Stimulated activated CD8-positive, alpha-beta memory T cell treated with anti-CD3 and anti-CD28 coated beads, Interleukin-15, amount 100 ng/mL, for 4 hours (primary cell): ENCODE measurements around the gene ABCB10.
A peak's percentile ranks its signal among the peaks of the same experiment; 100 is the strongest.
"Not testable (repeated sequence)": the region's sequence is repeated elsewhere in the genome, so short reads cannot be mapped to it uniquely, and the experiment has no call there.

ENCODE experiments used
- DNase-seq, 2 donors: peaks; one replicate each; pipeline ENCODE4 v3.0.0-alpha.2; 2020; ENCODE audit warnings: low read depth in 2 of 2

The ABCB10 gene

DNA sequence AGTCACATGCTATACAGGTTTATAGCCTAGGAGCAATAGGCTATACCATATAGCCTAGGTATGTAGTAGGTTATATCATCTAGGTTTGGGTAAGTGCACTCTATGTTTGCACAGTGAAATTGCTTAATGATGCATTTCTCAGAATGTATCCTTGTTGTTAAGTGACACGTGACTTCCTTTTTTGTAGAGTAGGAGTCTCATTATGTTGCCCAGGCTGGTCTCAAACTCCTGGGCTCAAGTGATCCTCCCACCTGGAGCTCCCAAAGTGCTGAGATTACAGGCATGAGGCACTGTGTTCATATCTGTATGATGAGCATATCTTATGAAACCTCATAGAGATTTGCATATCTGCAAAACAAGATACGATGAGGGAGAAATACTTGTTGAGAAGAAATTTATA is 13.8 kb upstream of the ABCB10 start:
- DNase-seq, result no peak

DNA sequence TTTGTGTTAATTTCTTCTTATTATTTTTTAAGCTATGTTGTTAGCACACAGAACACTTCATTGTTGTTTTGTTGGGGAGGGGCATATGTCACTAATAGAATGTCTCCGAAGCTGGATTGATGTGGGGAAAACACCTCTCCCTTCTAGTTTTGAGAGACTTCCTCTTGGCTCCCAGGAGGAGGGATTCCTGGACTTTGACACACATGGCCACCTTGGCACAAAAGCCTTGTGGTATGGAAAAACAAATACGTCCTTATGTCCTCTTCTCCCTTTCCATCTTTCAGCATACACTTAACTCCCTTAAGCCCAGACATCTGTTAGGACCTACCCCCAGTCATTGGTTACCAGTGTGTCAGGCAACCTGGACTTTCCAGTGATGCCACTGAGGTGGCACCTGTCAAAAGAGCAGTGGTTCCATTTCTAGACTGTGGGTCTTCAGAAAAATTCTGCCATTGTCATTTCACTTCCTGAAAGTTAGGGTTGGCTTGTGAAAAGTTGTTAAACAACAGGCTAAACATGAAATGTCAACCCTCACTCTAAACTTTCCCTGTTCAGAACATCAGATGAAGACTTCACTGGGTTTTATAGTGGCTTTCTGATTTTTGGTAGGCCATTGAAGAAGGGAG is 12.5 kb upstream of the ABCB10 start:
- no peak for DNase-seq

DNA sequence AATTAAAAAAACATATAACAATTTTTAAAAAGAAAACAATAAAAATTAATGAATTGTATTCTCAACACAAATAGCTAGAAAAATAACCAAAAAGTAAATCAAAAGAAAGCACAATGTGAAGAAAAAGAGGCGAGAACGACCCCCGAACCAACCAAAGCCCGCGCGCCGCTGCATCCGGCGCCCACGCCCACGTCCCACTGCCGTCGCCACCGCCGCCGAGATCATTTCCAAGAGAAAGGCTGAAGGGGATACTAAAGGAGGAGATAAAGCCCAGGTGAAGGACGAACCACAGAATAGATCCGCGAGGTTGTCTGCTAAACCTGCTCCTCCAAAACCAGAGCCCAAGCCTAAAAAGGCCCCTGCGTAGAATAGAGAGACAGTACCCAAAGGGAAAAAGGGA is 11.8 kb upstream of the ABCB10 start:
- no peak for DNase-seq

DNA sequence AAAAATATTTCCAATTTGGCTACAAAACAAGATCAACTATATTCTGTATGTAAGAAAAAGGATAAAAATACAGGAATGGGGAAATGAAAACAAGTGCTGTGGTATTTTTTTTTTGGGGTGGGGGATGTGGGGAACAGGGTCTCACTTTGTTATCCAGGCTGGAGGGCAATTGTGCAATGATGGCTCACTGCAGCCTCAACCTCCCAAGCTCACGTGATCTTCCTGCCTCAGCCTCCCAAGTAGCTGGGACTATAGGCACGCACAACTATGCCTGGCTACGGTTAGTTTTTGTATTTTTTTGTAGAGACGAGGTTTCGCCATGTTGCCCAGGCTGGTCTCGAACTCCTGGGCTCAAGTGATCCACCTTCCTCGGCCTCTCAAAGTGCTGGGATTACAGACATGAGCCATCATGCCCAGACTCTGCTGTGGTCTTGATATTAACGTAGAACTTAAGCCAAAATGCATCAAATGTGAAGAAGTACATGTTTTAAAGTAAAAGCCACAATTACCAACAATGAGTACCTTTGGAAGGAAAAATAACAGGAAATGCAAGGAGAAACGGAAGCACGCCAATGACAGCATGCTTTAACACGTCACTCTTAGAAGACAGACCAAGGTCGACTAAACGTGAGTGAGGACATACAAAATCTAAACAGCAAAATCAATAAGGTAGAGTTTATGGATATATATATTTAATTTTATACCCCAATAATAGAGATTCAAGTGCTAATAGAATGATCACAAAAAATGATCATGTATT is 8.8 kb upstream of the ABCB10 start:
- DNase-seq, result no peak

DNA sequence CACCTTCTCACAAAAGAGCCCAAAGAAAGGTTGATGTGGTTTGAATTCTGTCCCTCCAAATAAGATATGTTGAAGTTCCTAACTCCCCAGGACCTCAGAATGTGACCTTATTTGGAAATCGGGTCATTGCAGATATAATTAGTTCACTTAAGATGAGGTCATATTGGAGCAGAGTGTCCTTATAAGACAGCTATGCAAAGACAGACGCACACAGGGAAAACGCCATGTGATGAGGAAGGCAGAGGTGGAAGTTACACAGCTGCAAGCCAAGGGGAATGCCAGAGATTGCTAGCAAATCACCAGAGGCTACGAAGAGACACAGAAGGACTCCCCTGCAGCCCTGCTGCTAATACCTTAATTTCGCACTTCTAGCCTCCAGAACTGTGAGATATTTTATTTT is 5.2 kb upstream of the ABCB10 start:
- no peak for DNase-seq

DNA sequence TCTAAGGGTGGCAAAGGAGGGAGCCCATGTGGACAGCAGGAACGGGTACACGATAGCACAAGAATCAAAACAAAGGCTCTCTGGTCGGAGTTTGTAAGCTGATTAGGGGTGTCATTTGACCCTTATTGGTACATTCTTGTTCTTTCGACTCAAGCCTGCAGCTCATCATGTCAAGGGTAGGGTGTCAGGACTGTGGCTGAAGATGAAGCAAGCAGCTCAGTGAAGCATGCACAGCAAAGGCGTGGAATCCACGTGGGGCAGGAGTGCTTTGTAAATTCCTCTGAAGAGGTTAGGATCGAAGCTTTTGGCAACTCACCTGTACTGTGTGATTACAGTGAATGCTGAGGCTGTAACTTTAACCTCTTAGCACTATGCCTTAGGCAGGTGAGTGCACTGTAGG is 4.7 kb upstream of the ABCB10 start:
- DNase-seq, result no peak

DNA sequence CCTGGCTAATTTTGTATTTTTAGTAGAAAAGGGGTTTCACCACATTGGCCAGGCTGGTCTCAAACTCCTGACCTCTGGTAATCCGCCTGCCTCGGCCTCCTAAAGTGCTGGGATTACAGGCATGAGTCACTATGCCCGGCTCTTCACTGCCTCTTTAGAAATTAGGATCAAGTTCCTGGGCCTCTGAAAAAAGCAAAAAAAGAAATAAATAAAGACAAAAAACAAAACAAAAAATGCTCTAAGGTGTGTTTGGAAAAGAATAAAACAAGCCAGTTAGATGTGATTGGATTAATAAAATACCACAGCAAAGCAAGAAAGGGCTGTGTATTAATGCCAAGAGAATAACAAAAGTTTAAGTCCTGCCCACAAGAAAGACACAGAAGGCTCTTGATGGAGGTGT is 4.2 kb upstream of the ABCB10 start:
- DNase-seq, result no peak

DNA sequence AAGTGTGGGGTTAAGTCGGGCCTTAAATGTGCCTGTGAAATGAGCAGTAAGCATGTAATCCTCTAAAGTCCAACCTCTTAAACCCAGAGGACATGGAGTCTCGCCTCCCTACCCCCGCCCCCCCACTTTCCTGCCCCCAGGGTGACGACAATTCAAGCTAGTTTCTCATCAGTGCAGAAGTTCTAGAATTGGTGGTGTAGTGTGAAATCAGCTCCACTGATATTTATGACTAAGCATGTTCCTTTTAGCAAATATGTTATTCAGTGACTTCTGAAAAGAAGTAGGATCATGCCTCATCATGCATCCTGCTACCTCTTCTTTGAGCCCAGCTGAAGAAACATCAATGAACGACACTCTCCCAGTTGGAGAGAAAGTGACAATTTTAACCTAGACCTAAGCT is 2.6 kb upstream of the ABCB10 start:
- DNase-seq, result no peak

DNA sequence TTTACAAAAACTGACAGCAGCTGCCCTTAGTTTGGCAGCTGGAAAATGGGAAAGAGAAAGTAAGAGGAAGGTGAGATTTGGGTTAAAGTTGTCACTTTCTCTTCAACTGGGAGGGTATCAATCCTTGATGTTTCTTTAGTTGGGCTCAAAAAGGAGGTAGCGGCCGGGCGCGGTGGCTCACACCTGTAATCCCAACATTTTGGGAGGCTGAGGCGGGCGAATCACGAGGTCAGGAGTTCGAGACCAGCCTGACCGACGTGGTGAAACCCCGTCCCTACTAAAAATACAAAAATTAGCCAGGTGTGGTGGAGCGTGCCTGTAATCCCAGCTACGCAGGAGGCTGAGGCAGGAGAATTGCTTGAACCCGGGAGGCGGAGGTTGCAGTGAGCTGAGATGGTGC is 1.6 kb upstream of the ABCB10 start:
- not testable (repeated sequence) for DNase-seq

DNA sequence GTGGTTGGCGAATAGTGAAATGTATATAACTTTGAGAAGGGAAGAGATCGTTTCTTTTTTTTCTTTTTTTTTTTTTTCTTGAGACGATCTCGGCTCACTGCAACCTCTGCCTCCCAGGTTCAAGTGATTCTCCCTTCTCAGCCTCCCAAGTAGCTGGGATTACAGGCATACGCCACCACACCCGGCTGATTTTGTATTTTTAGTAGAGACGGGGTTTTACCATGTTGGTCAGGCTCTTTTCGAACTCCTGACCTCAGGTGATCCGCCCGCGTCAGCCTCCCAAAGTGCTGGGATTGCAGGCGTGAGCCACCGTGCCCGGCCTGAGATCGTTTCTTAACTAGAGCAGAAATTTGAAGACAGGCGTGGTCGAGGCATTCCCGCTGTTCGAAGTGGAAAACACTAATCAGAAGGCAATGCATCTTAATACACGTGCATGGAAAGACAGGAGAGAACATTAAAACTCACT is 862 bp upstream of the ABCB10 start:
- not testable (repeated sequence) for DNase-seq

DNA sequence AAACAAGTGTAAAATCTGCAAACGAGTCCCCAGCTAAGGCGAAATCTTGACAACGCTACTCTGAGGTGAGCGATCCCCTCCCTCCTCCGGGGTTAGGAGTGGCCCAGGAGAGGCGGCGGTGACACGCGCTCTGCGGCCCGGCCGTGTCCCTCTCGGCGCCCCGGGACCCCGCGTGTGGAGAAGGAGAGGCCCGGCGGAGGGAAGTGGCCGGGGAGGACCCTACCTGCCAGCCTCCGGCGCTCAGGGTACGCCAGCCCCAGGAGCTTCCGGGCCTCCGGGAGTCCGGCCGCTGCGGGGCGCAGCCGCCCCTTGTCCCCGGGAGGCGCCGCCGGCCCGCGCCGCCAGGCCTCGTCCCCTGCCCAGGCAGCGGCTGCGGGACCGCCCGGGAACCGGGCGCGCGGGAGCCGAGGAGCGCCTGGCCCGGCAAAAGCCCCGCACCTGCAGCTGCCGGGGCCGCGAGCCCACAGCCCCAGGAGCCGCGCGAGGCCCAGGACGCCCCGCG is 543 bp downstream of the ABCB10 start:
- DNase-seq, result peak in 1 of 2 donors; percentile 4

DNA sequence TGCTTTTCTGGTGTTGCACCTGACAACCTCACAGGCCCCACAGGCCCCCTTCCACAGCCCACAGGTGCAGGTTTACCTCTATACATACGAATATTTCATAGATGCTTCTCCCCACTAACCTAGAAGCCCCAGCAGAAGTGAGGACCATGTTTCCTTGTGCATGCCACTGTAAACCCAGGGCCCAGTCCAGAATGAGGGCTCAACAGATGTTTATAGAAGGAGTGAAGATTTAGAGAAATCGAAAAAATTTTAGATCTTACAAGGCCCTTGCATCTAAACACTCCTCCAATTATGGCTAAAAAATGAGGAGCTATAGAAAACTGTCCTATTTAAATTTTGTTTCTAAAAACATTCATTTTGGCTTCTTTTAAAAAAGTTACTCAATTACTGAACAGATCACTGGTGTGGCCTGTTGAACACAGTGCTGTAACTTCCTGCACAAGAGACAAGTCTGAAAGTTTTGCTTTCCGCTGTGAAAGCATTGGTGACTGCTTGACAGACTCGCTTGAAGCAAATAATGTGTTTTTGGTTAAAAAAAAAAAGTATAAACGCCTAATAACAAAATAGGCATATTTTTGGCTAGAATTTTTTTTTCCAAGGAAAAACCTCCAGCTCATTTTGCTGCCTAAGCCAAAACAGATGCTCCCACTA is 1.2 kb downstream of the ABCB10 start:
- DNase-seq, result no peak

DNA sequence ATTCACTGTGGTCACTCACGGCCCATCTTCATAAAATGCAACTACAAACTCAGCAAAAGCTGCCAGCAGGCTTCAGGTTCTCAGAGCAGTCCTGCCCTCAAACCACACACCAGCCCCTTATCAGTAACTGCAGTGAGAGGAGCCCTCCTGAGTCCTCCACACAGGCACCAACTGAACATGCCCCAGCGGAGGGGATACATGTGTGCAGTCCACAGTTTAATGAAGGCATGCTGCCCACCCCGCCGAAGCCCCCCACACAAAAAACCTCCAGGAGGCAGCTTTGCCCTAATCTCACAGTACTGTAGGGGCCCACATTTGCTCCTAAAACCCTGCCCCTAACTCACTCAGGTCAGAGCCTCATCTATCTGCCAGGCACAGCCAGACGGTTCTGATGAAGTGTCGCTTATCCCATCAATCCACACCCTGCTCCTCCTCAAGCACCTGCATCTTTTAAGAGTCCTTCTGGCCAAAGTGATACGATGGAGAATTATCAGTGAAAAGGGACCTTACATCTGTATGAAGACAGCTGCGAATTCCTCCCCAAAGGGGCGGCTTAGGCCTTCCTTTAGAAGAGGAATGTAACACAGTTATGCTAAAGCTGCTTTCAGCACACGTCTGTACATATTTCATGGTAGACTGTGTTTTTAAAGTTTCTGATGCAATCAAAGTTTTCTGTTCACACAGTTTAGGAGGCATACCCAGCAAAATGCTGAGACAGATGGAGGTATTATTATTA is 3.5 kb downstream of the ABCB10 start:
- no peak for DNase-seq

DNA sequence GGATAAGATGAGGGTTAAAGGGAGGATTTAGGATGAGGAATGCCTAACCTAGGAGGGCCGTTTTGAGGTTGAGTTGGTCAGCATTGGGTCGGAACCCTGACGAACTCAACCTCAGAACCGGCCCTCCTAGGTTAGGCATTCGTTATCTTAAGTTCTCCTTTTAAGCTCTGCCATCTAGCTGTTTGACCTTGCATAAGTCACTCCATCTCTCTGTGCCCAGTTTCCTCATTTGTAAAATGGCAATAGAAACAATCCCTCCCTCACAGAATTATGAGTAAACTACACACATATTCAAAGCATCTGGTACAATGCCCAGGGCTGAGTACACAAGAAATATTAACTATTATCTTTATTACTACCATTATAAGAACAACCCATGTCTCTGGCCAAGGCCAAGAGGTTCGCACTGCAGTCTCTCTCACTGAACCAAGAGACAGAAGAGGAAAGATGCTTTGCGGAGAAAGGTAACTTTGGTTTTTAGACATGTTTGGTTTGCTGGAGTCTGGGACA is 4.8 kb downstream of the ABCB10 start:
- DNase-seq, result no peak

DNA sequence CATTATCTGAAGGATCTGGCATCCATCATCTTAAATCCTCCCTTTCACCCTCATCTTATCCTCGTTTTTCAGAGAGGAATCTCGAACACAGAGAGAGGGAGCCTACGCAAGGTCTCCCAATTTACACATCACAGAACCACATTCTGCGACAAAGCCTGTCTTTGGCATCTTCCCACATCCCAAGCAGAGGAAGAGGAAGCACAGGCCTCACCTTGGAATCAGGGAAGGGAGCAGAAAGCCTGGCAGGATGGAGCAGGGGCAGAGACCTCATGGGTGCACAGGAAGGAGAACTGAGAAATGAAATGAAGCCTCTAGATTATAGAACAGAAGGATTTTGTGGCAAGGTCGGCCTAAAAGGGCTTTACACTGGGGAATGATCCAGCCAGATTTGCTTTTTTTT is 5.8 kb downstream of the ABCB10 start:
- DNase-seq, result no peak

DNA sequence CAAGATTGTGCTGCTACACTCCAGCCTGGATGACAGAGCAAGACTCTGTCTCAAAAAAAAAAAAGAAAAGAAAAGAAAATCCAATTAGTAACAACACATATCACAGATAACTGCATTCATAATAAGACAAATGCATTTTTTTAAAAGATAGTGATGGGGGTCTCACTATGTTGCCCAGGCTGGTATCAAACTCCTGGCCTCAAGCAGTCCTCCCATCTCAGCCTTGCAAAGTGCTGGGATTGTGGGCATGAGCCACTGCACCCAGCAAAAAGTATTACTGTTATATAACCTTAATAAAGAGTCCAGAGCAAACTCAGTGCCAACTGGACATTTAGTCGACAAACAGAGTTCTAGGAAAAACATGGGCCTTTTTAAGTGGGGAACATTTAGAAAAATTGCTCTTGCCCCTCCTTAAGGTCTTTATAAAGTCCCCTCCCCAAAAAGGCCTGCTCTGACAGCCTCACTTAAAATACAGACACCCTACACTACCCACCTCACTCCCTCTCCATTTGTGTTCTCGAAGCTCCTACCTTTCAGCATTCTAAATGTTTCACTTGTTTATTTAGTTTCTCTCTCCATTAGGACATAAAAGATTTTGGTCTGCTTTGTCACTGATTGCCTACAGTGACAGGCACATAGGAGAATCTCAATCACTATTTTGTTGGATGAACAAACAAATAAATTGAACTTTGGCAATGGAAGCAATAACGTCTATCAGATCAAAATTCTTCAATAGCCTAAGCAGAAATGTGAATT is 7.5 kb downstream of the ABCB10 start:
- no peak for DNase-seq

DNA sequence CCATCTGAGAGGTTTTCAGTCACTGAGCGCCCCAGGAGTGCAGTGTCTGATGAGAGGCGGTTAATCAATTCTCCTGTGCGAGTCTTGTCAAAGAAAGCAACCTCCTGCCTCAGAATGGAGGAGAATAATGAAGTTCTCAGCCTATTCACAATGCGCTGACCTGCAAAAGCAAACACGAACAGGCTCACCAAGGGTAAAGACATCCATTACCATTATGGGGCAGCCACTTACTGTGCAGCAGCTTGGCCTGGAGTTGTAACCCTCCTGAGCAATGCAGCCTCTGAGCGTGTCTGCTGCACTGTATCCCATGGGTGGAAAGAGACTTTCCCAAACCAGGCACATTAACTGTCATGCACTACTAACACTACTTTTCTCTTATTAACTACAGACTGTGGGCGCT is 11.0 kb downstream of the ABCB10 start:
- no peak for DNase-seq

DNA sequence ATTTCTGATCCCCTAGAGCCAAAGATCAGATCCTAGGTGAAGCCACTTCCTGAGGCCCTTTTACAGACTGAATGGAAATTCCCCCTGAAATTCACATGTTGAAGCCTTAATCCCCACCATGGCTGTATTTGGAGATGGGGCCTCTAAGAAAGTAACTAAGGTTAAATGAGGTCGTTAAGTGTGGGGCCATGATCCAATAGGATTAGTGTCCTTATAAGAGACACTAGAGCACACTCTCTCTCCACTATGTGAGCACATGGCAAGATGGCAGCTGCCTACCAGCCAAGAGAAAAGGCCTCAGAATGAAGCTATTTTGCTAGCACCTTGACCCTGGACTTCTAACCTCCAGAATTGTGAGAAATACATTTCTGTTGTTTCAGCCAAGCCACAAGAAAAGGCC is 13.9 kb downstream of the ABCB10 start:
- no peak for DNase-seq

DNA sequence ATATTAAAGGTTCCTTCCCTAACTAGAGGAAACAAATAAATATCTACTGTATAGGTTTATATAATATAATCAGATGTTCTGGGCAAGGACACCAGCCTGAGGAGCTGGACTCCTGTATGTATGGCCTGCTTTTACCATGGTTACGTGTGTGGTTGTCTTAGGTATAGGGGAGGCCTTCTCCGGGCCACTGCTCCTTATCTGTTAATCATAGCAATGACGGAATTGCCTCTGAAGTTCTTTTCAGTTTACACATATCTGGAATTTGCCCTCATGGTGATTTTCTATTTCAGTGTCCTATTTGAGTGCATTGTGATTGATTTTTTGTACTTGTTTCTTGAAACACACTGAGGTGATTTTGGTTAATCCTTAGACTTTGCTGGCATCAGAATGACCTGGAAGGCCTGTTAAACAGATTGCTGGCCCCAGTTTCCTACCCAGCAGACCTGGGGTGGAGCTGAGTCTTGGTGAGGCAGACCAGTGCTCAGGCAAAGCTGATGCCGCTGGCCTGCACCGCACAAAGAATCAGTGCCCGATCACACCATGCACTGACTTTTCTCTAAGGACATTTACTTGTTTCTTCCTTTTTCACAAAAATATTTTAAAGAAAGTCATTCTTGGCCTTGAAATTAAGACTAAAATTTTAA is 18.5 kb downstream of the ABCB10 start:
- DNase-seq, result no peak

DNA sequence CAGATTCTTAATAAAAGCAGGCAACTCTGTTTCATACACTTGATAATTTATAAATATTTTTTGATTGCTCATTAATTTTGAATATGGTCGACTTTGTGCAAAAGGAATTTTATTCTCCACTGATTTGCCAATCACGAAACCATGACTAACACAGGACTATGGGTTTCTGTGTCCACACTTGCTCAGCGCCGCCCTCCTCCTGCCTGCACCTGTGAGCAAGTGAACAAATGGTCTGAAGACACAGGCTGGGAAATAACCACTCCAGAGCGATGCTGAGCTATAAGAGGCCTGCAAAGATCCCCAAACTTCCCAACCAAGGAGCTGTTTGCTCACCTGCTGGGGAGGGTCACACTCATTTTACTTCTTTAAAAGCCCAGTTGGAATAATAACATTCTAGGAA is 19.6 kb downstream of the ABCB10 start:
- no peak for DNase-seq

DNA sequence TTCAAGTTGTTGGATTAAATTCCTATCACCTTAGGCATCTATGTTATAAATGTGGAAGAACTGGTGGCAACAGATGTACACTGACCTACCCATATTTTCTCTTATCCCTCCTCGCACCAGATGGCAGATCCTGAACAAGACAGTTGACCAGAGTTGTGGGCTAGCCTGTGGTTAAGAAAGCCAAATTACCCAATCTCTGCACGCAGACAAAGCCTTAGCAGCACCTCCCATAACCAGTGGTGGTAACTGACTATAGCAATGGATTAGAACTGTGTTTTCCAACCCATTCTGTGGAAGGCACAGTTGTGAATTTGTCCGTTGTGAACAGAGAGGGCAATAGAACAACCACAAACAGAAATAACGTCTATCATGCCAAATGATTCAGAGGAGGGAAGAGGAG is 20.6 kb downstream of the ABCB10 start:
- DNase-seq, result no peak
